Upper lobe of left lung (tissue), 6 donors: ENCODE data around the gene ZNF565. TPM values are rescaled to one million over a fixed set of nuclear protein-coding genes. Genes with fewer than 3 reads are reported as not detected.

Source experiments
- ATAC-seq, 2 donors: fragments of 200-7000 bp; cut with Tn5 transposase; one replicate each; pipeline ENCODE4 v1.9.1; 2022; ENCODE audit warnings: mild to moderate bottlenecking in 2 of 2, moderate library complexity in 2 of 2; ENCODE audit not compliant: low FRiP score in 2 of 2
- DNase-seq, 2 donors: peaks; one replicate each; pipeline ENCODE4 v3.0.0-alpha.2; 2019 to 2020
- H3K27ac ChIP-seq, 4 donors: fragments of 200-600 bp; sonication (generic); one replicate each; pipeline ENCODE4 v1.5.1; 2016 to 2019
- H3K27me3 ChIP-seq, 4 donors: fragments of 200-600 bp; sonication (generic); one replicate each; pipeline ENCODE4 v1.5.1; 2017 to 2019
- H3K36me3 ChIP-seq, 4 donors: fragments of 200-600 bp; sonication (generic); one replicate each; pipeline ENCODE4 v1.5.1; 2016 to 2019
- H3K4me1 ChIP-seq, 4 donors: fragments of 200-600 bp; sonication (generic); one replicate each; pipeline ENCODE4 v1.5.1; 2018 to 2019
- H3K4me3 ChIP-seq, 4 donors: fragments of 200-600 bp; sonication (generic); one replicate each; pipeline ENCODE4 v1.5.1; 2017 to 2019; ENCODE audit warnings: mild to moderate bottlenecking in 2 of 4, moderate library complexity in 1 of 4
- H3K9me3 ChIP-seq, 4 donors: fragments of 200-600 bp; sonication (generic); one replicate each; pipeline ENCODE4 v1.5.1; 2018 to 2019
- EP300 ChIP-seq, 4 donors: sonication (generic); formaldehyde crosslinking; IDR thresholded peaks; one replicate each; pipeline ENCODE4 v1.5.1; 2017; ENCODE audit warnings: antibody characterized with exemption in 4 of 4, control low read depth in 2 of 4
- POLR2A ChIP-seq, 4 donors: fragments of 450-650 bp; IDR thresholded peaks; one replicate each; pipeline ENCODE4 v1.5.1; 2016 to 2017; ENCODE audit warnings: antibody characterized with exemption in 4 of 4, mild to moderate bottlenecking in 2 of 4
- POLR2AphosphoS5 ChIP-seq, 2 donors: sonication (generic); formaldehyde crosslinking; IDR thresholded peaks; one replicate each; pipeline ENCODE4 v1.5.1; 2017; ENCODE audit warnings: antibody characterized with exemption in 2 of 2
- WGBS, 2 donors: methylation state at CpG; one replicate each; pipeline ENCODE4 v1.1.5; 2017 to 2018; 5-methylcytosine and 5-hydroxymethylcytosine counted together
- total RNA-seq, 6 donors: library from RNA; depleted of rRNA in 4 of 6; stranded (reverse); fragments of >200 nt in 4 of 6; gene quantifications; one replicate each; pipeline versions ENCODE4 v1.1.0 to v1.2.1, GENCODE V29; 2016 to 2021
- TF ChIP-seq, protein P1 (sequence below), 6 experiments: fragments of 450-650 bp in 4 of 6; fragments of 200-600 bp in 2 of 6; sonication (generic) in 2 of 6; IDR thresholded peaks; one replicate each; pipeline ENCODE4 v1.5.1; 2016 to 2019; ENCODE audit warnings: antibody characterized with exemption in 6 of 6
- donor health status: DM: no; HTN: no; CAD: no; lungs with moderate emphysema.
- donor health status: DM: no; HTN: yes; CAD: no; lungs with severe emphysema.

ZNF565 gene
- 10 to 100 TPM in 1 of 6 donors, 1 to 10 TPM in 5; 3.5 to 14.7 (median 5.1) TPM for total RNA-seq

DNA sequence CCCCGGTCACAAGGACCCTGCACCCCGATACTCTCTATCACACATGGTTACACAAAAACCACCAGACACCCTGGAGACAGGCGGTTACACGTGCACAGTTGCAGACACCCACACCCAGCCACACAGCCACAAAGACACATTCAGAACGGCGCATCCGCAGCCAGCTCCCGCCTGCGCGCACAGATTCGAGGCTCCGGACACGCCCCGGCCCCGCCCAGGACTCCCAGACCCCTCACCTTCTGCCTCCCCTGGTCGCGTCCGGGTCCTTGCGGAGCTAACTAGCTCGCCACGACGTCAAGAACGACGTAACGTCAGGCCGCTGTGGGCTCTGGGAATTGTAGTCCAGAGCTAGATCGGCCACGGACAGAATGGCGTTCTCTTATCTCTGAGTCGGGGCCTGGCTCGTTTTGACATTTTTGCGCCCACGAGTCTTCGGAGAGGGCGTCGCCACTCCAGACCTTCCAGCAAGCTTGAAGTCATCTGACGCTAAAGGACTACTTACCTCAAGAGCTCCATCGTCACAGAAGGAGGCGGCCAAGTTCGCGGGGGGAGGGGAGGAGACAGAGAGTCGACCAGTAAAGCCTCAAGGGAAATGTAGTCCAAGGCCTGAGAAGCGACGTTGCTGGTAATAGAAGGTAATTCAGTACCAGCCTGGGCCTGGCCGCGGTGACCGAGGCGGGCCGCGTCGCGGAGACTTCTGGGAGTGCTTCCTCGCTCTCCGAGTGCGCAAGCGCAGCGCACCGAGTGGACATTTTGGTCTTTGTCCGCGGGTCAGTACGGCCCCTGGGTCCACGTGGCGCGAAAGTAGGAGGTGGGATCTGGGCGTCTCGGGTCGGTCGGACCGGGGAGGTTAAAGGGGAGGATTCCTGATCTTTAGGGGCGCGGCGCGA, at the start of gene ZNF565, which contains the start of gene ZNF146:
Gene ZNF565 (minus strand): TSS at position 280 of the 890 bp plus-strand sequence. CDS start 12,680 bp downstream, outside the sequence.
Gene ZNF146 (plus strand): TSS at position 721 of the 890 bp plus-strand sequence. CDS start 21,335 bp downstream, outside the sequence.
- TF ChIP-seq EP300 (IDR thresholded peaks at IDR 0.05) (peak in 1 of 4 donors; percentile 59), POLR2AphosphoS5 (IDR thresholded peaks at IDR 0.05) (peak; percentile 72 to 86), POLR2A (IDR thresholded peaks at IDR 0.05) (peak in 3 of 4 donors; percentile 71 to 76 (median 71))
- TF ChIP-seq, protein P1, sequence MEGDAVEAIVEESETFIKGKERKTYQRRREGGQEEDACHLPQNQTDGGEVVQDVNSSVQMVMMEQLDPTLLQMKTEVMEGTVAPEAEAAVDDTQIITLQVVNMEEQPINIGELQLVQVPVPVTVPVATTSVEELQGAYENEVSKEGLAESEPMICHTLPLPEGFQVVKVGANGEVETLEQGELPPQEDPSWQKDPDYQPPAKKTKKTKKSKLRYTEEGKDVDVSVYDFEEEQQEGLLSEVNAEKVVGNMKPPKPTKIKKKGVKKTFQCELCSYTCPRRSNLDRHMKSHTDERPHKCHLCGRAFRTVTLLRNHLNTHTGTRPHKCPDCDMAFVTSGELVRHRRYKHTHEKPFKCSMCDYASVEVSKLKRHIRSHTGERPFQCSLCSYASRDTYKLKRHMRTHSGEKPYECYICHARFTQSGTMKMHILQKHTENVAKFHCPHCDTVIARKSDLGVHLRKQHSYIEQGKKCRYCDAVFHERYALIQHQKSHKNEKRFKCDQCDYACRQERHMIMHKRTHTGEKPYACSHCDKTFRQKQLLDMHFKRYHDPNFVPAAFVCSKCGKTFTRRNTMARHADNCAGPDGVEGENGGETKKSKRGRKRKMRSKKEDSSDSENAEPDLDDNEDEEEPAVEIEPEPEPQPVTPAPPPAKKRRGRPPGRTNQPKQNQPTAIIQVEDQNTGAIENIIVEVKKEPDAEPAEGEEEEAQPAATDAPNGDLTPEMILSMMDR (IDR thresholded peaks at IDR 0.05) = peak in 4 of 6 experiments; percentile 51 to 81 (median 59)
- peaks cover 0 to 11% (median 4%) of the 10 kb centered on the region in 4 donors for H3K36me3 ChIP-seq
- H3K9me3 ChIP-seq = no peaks in the 10 kb centered on the region
- H3K4me1 ChIP-seq = peaks cover 8 to 23% (median 13%) of the 10 kb centered on the region in 4 donors
- WGBS, 2 donors = 0 to 1% methylated on average over 19 to 58 of the region's 73 CpGs
- peak within 1 kb of the TSS; percentile 88 to 98 (median 96) for H3K27ac ChIP-seq
- no peaks in the 10 kb centered on the region for H3K27me3 ChIP-seq
- DNase-seq = peak; percentile 98
- peak; percentile 97 to 99 for ATAC-seq
- H3K4me3 ChIP-seq = peak within 1 kb of the TSS; percentile 76 to 91 (median 80)

DNA sequence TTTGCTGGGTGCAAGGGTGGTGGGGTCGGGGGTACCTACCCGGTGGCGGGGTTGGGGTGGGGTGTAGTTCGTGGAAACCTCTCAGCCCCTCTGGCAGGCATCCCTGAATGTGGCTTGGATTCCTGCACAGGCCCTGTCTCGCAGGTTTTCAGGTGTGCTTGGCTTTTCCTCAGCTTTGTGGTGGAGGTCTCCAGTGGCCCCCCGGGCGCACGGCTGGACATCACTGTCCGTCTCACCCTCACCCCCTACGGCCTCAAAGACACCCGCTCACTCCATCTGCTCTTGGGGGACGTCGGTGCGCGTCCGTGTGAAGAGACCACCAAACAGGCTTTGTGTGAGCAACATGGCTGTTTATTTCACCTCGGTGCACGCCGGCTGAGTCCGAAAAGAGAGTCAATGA, 44.7 kb upstream of the ZNF565 start:
- TF ChIP-seq POLR2A (IDR thresholded peaks at IDR 0.05) = no peak
- TF ChIP-seq EP300 (IDR thresholded peaks at IDR 0.05) = no peak
- TF ChIP-seq, protein P1 (IDR thresholded peaks at IDR 0.05) = no peak
- TF ChIP-seq POLR2AphosphoS5 (IDR thresholded peaks at IDR 0.05) = no peak
- H3K9me3 ChIP-seq = peaks cover 0 to 30% (median 15%) of the 10 kb centered on the region in 4 donors
- H3K36me3 ChIP-seq = no peaks in the 10 kb centered on the region
- 93 to 97% methylated on average over 16 to 20 of the region's 20 CpGs for WGBS, 2 donors
- H3K4me3 ChIP-seq = no peak overlapping the region
- ATAC-seq = no peak
- peaks cover 0 to 3% (median 0%) of the 10 kb centered on the region in 4 donors for H3K4me1 ChIP-seq
- no peak for DNase-seq
- no peak overlapping the region for H3K27ac ChIP-seq
- no peaks in the 10 kb centered on the region for H3K27me3 ChIP-seq

DNA sequence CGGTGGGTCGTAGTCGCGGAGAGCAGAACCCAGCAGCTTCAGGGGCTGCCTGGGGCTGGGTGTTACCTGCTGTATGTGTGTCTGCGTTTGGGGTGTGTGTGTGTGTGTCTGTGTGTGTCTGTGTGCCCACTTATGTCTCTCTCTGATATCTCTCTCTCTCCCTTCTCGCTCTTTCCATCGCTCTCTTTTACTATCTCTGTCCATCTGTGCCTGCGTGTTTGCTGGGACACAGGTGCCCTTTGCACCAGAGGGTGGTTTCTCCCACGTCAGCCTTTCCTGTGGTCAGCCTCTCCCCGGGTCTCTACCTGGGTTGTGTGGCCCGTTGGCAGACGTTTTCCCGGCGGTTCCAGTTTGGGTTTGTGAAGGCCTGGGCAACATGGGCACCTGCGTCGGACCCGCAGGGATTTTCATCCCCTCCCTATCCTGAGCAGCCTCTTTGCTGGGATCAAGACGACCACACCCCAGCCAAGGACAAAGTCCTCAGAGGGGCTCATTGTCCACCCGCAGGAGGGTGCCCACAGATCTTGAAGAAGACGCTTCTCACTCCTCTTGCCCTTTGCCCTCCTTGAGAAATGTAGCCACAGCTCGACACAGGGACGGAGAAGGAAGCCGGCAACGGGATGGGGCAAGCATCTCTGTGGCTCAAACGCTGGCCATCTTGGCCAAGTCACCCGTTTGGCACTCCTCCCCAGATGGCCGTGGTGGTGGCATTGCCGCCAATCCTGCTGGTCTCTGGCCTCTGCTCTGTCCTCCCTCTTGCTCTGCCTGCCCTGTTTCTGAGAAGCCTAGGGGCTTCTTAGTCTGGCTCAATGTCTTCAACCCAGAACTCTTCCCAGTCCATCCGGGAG, 43.8 kb upstream of the ZNF565 start:
- ATAC-seq (no peak), DNase-seq (no peak)
- TF ChIP-seq EP300 (IDR thresholded peaks at IDR 0.05) (no peak), POLR2A (IDR thresholded peaks at IDR 0.05) (no peak), POLR2AphosphoS5 (IDR thresholded peaks at IDR 0.05) (no peak)
- TF ChIP-seq, protein P1 (IDR thresholded peaks at IDR 0.05) = no peak
- 90 to 92% methylated on average over 26 to 29 of the region's 29 CpGs for WGBS, 2 donors
- Histone ChIP-seq H3K9me3 (peaks cover 0 to 35% (median 15%) of the 10 kb centered on the region in 4 donors), H3K4me3 (peak overlapping the region in 3 of 4 donors; percentile 41 to 53 (median 48)), H3K27ac (no peak overlapping the region), H3K4me1 (peaks cover 0 to 3% (median 0%) of the 10 kb centered on the region in 4 donors), H3K27me3 (no peaks in the 10 kb centered on the region), H3K36me3 (no peaks in the 10 kb centered on the region)

DNA sequence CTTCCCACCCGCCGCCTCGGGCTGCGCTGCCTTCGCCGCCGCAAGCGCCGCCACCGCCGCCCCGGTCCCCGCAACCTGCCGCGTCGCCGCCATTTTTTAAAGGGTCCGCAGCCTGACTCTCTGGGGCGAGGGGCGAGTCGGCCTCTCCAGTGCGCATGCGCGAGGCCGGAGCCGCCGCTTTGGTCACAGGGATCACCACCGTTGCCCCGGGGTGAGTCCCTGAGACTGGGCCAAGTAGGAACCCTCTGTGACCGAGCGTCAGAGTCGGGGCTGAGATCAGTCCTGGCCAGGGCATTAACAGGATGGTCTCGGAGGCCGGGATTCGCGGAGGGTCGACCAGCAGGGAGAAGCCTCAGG, 43.0 kb upstream of the ZNF565 start:
- H3K27ac ChIP-seq = no peak overlapping the region
- H3K9me3 ChIP-seq = peaks cover 0 to 35% (median 15%) of the 10 kb centered on the region in 4 donors
- no peaks in the 10 kb centered on the region for H3K36me3 ChIP-seq
- H3K4me1 ChIP-seq = peaks cover 0 to 3% (median 0%) of the 10 kb centered on the region in 4 donors
- ATAC-seq (peak; percentile 37 to 81), DNase-seq (peak in 1 of 2 donors; percentile 85)
- WGBS, 2 donors = 10 to 11% methylated on average over 6 to 37 of the region's 37 CpGs
- H3K27me3 ChIP-seq = no peaks in the 10 kb centered on the region
- peak overlapping the region; percentile 32 to 53 (median 44) for H3K4me3 ChIP-seq
- TF ChIP-seq EP300 (IDR thresholded peaks at IDR 0.05) = no peak
- no peak for TF ChIP-seq POLR2AphosphoS5 (IDR thresholded peaks at IDR 0.05)
- no peak for TF ChIP-seq POLR2A (IDR thresholded peaks at IDR 0.05)
- TF ChIP-seq, protein P1 (IDR thresholded peaks at IDR 0.05) = no peak
